Fibroblast of skin of back (primary cell): ENCODE measurements around the gene MALRD1.

Source experiments
- DNase-seq: peaks from one replicate; pipeline ENCODE4 v3.0.0-alpha.2; 2013

The MALRD1 gene

GRCh38 chr10:19579761-19580545 lies 531.4 kb downstream of the MALRD1 start:
- DNase-seq: peak; percentile 51

GRCh38 chr10:19580691-19581090 lies 532.1 kb downstream of the MALRD1 start:
- peak; percentile 7 for DNase-seq

- no peak for DNase-seq
These were observed 540.0 kb downstream of the MALRD1 start for GRCh38 chr10:19588608-19589007.

GRCh38 chr10:19592276-19592675 lies 543.7 kb downstream of the MALRD1 start:
- peak; percentile 8 for DNase-seq

GRCh38 chr10:19595212-19595845 lies 546.7 kb downstream of the MALRD1 start:
- no peak for DNase-seq

GRCh38 chr10:19605806-19606205 lies 557.2 kb downstream of the MALRD1 start:
- no peak for DNase-seq

GRCh38 chr10:19606968-19607367 lies 558.4 kb downstream of the MALRD1 start:
- peak; percentile 17 for DNase-seq

GRCh38 chr10:19611775-19612174 lies 563.2 kb downstream of the MALRD1 start:
- DNase-seq: no peak

- DNase-seq: no peak
These were observed 568.4 kb downstream of the MALRD1 start for GRCh38 chr10:19616966-19617365.

- no peak for DNase-seq
These were observed 572.2 kb downstream of the MALRD1 start for GRCh38 chr10:19620811-19621210.

- DNase-seq: no peak
These were observed 574.7 kb downstream of the MALRD1 start for GRCh38 chr10:19623321-19623720.

GRCh38 chr10:19626156-19626555 lies 577.6 kb downstream of the MALRD1 start:
- DNase-seq: no peak

- DNase-seq: no peak
These were observed 580.4 kb downstream of the MALRD1 start for GRCh38 chr10:19628767-19629560.

GRCh38 chr10:19629567-19629966 lies 581.0 kb downstream of the MALRD1 start:
- DNase-seq: peak; percentile 33

GRCh38 chr10:19634163-19634562 lies 585.6 kb downstream of the MALRD1 start:
- no peak for DNase-seq

GRCh38 chr10:19638182-19638895 lies 589.7 kb downstream of the MALRD1 start:
- peak; percentile 92 for DNase-seq

- DNase-seq: no peak
These were observed 590.3 kb downstream of the MALRD1 start for GRCh38 chr10:19638896-19639233.

GRCh38 chr10:19640566-19641263 lies 592.1 kb downstream of the MALRD1 start:
- no peak for DNase-seq

GRCh38 chr10:19651549-19651948 lies 602.9 kb downstream of the MALRD1 start:
- DNase-seq: peak; percentile 76

- DNase-seq: no peak
These were observed 604.1 kb downstream of the MALRD1 start for GRCh38 chr10:19652750-19653149.

- no peak for DNase-seq
These were observed 605.3 kb downstream of the MALRD1 start for GRCh38 chr10:19653931-19654330.

GRCh38 chr10:19654576-19654975 lies 606.0 kb downstream of the MALRD1 start:
- DNase-seq: peak; percentile 81
